Common myeloid progenitor, CD34-positive (primary cell): ENCODE results near the gene FOXP1.

Source experiments
- CTCF ChIA-PET: fragments of 350-600 bp; sonication (Branson Sonifier 250); formaldehyde crosslinking; loops from one replicate; lab custom pipeline; 2021; ENCODE audit warnings: antibody characterized with exemption; lab: Charles Lee
- POLR2A ChIA-PET: fragments of 350-600 bp; sonication (Branson Sonifier 250); formaldehyde crosslinking; loops from one replicate; lab custom pipeline; 2021; ENCODE audit warnings: antibody characterized with exemption; lab: Charles Lee
- DNase-seq, 3 donors: peaks; one replicate each; pipeline versions ENCODE4 v3.0.0 to v3.0.0-alpha.2; 2013
- H3K27ac ChIP-seq, 2 experiments: 1 replicate in 1 of 2; 2 replicates in 1 of 2; pipeline ENCODE4 v1.7.0; 2013; ENCODE audit warnings: inconsistent platforms in 2 of 2, low read length in 2 of 2, mild to moderate bottlenecking in 2 of 2, low read depth in 1 of 2, moderate library complexity in 1 of 2; ENCODE audit not compliant: severe bottlenecking in 2 of 2, insufficient read depth in 1 of 2, poor library complexity in 1 of 2
- H3K27me3 ChIP-seq, 5 experiments: replicated peaks in 2 of 5; 1 replicate in 3 of 5; 2 replicates in 2 of 5; pipeline versions ENCODE4 v1.6.1 to v1.7.0; 2013; ENCODE audit warnings: low read length in 4 of 5, mild to moderate bottlenecking in 2 of 5, moderate library complexity in 2 of 5, inconsistent platforms in 1 of 5; ENCODE audit not compliant: insufficient read depth in 5 of 5, control insufficient read depth in 4 of 5
- H3K36me3 ChIP-seq, 4 experiments: 1 replicate in 2 of 4; 2 replicates in 2 of 4; pipeline versions ENCODE4 v1.6.1 to v1.7.0; 2013; ENCODE audit warnings: low read length in 3 of 4, control low read depth in 1 of 4, mild to moderate bottlenecking in 1 of 4; ENCODE audit not compliant: control insufficient read depth in 4 of 4, insufficient read depth in 4 of 4
- H3K4me1 ChIP-seq, 4 experiments: 1 replicate in 3 of 4; 2 replicates in 1 of 4; pipeline versions ENCODE4 v1.6.1 to v1.7.1; 2013; ENCODE audit warnings: low read length in 3 of 4, mild to moderate bottlenecking in 3 of 4, control low read depth in 1 of 4, inconsistent platforms in 1 of 4, moderate library complexity in 1 of 4; ENCODE audit not compliant: control insufficient read depth in 4 of 4, insufficient read depth in 4 of 4; ENCODE audit errors: control extremely low read depth in 1 of 4
- H3K4me3 ChIP-seq, 7 experiments: 1 replicate in 4 of 7; 2 replicates in 3 of 7; pipeline versions ENCODE4 v1.5.1 to v1.7.0; 2013; ENCODE audit warnings: mild to moderate bottlenecking in 7 of 7, low read length in 6 of 7, moderate library complexity in 6 of 7, inconsistent platforms in 2 of 7, low read depth in 2 of 7, control low read depth in 1 of 7; ENCODE audit not compliant: insufficient read depth in 4 of 7, control insufficient read depth in 1 of 7; ENCODE audit errors: extremely low read depth in 1 of 7
- H3K9me3 ChIP-seq, 5 experiments: 1 replicate in 4 of 5; 2 replicates in 1 of 5; pipeline versions ENCODE4 v1.6.1 to v1.7.1; 2013; ENCODE audit warnings: low read length in 4 of 5, mild to moderate bottlenecking in 2 of 5, inconsistent platforms in 1 of 5, low read depth in 1 of 5, moderate library complexity in 1 of 5; ENCODE audit not compliant: control insufficient read depth in 4 of 5, insufficient read depth in 2 of 5; ENCODE audit errors: control extremely low read depth in 1 of 5
- WGBS: methylation state at CpG from one replicate; pipeline ENCODE4 v1.1.5; 2013; ENCODE audit not compliant: insufficient coverage; 5-methylcytosine and 5-hydroxymethylcytosine counted together

Gene FOXP1

DNA sequence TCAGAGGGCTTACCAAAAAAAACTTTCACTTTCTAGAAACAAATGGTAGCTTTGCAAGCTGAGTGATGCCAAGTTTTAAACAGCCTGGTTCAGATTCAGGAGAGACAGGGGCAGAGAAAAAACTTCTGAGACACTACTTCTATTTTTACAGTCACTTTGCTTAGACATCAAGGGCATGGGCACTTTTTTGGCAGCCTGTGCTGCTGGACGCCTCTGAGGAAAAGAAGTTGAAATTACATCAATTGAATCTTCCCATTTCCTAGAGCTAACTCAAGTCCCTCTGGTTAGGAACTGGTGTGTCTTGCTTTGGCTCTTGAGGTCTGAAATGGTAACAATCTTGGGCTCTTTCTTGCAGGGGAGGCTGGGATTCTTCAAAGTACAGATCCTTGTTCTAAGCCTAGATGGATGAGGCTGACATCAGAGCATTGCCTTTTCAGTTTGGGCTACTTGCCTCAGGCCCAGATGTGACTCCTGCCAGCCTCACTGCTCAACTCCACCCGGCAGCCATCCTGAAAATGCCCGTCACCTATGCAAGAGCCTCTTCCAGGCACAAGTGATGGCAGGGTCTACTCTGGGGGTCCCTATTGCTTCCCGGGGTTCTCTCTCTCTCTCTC is 357.5 kb downstream of the FOXP1 start:
- Histone ChIP-seq H3K27ac (peak overlapping the region in 1 of 2 experiments; percentile 76), H3K4me1 (peaks cover 5 to 44% (median 32%) of the 10 kb centered on the region in 4 experiments), H3K36me3 (peaks cover 0 to 5% (median 2%) of the 10 kb centered on the region in 4 experiments), H3K9me3 (peaks cover 0 to under 1% (median 0%) of the 10 kb centered on the region in 5 experiments), H3K27me3 (no peaks in the 10 kb centered on the region), H3K4me3 (peak overlapping the region in 3 of 7 experiments; percentile 19 to 54 (median 54))
- POLR2A ChIA-PET = interaction anchor here (0.9 to 1.1 kb wide), 2 partner anchors 18 kb away, joined by 4 to 5 read pairs; no protein-coding TSS in a partner anchor
- WGBS = 82% methylated on average over 2 of the region's 4 CpGs
- no peak for DNase-seq
- CTCF ChIA-PET = interaction anchor here (0.9 to 1.6 kb wide), 3 partner anchors 10 to 15 kb away, joined by 4 read pairs; no protein-coding TSS in a partner anchor

DNA sequence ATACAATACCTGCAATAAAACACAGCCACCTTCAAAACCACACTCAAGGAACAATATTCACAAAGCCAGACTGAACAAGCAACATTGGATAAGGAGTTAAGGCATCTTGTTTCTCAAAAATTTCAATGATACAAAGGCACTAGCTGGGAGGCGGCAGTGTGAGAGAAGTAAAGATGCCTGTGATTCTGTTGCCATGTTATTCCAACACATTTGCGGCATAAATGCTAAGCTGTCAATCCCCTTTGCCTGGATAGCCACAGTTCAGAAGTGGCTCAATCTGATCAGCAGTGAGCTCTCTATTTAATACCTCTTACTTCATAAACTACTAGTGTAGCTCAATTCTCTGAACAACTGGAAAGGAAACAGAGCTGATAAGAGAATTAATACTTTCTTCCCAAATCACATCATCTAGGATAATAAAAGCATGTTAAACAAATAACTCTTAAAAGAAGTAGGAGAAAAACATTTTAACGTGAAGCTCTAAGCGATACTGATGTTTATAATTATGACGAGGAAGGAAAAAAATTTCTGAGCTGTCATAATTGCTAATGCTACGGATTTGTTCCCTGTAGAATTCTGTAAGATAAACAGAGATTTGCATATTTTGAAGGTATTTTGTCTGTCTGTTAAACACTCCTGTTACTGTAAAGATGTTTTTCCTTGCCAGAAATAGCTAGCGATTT is 358.4 kb downstream of the FOXP1 start:
- H3K4me3 ChIP-seq = no peak overlapping the region
- POLR2A ChIA-PET = interaction anchor here (0.9 kb wide), 1 partner anchor 17 kb away, joined by 5 read pairs; no protein-coding TSS in a partner anchor
- 90% methylated on average over 3 of the region's 7 CpGs for WGBS
- no peak overlapping the region for H3K27ac ChIP-seq
- H3K9me3 ChIP-seq = peaks cover 0 to 4% (median 0%) of the 10 kb centered on the region in 5 experiments
- peaks cover 0 to 7% (median 2%) of the 10 kb centered on the region in 4 experiments for H3K36me3 ChIP-seq
- peaks cover 5 to 37% (median 32%) of the 10 kb centered on the region in 4 experiments for H3K4me1 ChIP-seq
- no peak for DNase-seq
- no peaks in the 10 kb centered on the region for H3K27me3 ChIP-seq
- CTCF ChIA-PET = interaction anchor here (0.9 to 1.2 kb wide), 6 partner anchors 10 to 61 kb away, joined by 3 to 6 read pairs (median 4); no protein-coding TSS in a partner anchor

DNA sequence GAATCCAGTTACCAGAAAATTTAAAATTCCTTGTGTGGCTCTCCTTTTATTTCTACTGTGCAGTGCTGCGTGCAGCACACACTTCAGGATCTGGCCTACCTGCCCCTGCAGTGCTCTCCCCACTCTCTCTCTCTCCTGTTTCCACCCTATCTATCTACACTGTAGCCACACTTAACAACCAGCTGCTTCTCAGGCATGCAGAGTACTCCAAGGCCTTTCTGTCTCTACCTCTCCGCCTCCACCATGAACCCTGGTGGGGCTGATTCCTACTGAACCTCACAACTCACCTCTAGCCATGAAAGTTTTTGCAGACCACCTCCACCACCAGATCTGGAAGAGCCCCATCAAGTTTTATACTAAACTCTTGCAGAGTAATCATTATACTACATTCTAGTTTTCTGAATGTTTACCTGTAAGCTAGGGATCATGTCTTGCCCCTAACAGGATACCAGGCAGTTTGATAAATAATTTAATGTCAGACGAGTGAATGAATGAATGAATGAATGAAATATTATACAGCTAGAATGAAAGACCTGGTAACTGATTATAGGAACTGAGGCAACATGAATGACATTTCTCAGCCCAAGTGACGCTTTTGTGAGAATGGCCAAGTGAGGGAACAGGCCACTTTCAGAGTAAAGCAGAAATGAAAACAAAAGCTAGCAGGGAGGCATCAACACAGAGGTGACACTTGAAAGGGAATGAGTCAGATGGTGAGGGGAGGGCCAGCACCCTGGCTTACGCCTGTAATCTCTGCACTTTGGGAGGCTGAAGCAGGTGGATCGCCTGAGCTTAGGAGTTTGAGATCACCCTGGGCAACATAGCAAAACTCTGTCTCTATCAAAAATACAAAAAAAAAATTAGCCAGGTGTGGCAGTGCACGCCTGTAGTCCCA is 363.5 kb downstream of the FOXP1 start:
- Histone ChIP-seq H3K9me3 (peaks cover 0 to 4% (median 0%) of the 10 kb centered on the region in 5 experiments), H3K27ac (no peak overlapping the region), H3K27me3 (no peaks in the 10 kb centered on the region), H3K4me1 (peaks cover 0 to 1% (median 0%) of the 10 kb centered on the region in 4 experiments), H3K36me3 (peaks cover 4 to 10% (median 6%) of the 10 kb centered on the region in 4 experiments), H3K4me3 (no peak overlapping the region)
- ChIA-PET CTCF (interaction anchor here (0.9 to 1.3 kb wide), 3 partner anchors 10 to 12 kb away, joined by 3 to 4 read pairs (median 3); no protein-coding TSS in a partner anchor), POLR2A (no interaction called here)
- 100% methylated on average over 5 of the region's 7 CpGs for WGBS
- no peak for DNase-seq

DNA sequence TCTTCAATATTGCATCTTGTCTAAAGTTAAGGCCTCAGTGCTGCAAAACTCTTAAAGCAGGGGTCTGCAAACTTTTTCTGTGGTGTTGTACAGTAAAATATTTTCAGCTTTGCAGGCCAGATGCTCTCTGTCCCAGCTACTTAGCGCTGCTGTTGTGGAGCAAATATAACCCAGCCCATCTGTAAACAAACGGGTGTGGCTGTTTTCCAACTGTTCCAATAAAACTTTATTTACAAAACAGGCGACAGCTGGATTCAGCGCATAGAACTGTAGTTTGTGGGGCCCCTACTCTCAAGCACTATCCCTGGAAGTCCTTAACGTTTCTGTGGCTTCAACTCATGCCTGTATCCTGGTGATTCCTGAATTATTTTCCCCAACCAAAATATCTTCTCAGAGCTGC is 365.0 kb downstream of the FOXP1 start:
- ChIA-PET POLR2A (no interaction called here), CTCF (interaction anchor here (1.5 kb wide), 1 partner anchor 9 kb away, joined by 5 read pairs; no protein-coding TSS in a partner anchor)
- Histone ChIP-seq H3K27ac (no peak overlapping the region), H3K4me3 (no peak overlapping the region), H3K4me1 (no peaks in the 10 kb centered on the region), H3K9me3 (peaks cover 0 to 4% (median 0%) of the 10 kb centered on the region in 5 experiments), H3K36me3 (peaks cover 4 to 12% (median 11%) of the 10 kb centered on the region in 4 experiments), H3K27me3 (no peaks in the 10 kb centered on the region)
- 98% methylated on average over 5 of the region's 5 CpGs for WGBS
- DNase-seq = no peak

DNA sequence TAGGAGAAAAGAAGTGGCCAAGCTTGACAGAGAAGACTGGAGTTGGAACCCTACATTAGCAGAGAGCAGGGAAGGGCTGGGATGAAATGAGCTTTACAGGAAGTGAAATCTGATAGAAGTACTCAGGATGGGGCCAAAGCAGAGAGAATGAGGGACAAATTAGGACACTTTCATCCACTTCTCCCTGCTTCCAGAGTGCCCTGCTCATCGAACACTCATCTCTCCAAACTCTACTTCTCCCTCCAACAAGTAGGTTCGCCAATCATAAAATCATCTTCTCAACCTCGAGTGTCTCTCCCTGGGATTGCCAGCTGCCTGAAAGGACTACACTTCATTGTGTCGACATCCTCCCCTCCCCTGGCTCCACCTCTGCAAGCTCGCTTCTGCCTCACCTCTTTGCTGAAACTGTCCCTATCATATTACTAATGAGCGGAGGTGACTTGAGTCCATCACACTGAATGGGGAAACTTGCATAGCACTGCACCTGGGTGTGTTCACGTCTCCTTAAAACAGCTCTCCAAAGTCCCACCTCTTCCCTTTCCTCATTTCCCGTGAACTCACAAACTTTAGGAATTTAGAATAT is 365.8 kb downstream of the FOXP1 start:
- Histone ChIP-seq H3K4me1 (no peaks in the 10 kb centered on the region), H3K9me3 (peaks cover 0 to 4% (median 0%) of the 10 kb centered on the region in 5 experiments), H3K4me3 (no peak overlapping the region), H3K27ac (no peak overlapping the region), H3K36me3 (peaks cover 4 to 12% (median 11%) of the 10 kb centered on the region in 4 experiments), H3K27me3 (no peaks in the 10 kb centered on the region)
- POLR2A ChIA-PET = no interaction called here
- whole genome bisulfite sequencing = 100% methylated on average over 4 of the region's 8 CpGs
- CTCF ChIA-PET = interaction anchor here (0.6 to 1.5 kb wide), 2 partner anchors 8 to 48 kb away, joined by 3 to 5 read pairs; no protein-coding TSS in a partner anchor
- no peak for DNase-seq

DNA sequence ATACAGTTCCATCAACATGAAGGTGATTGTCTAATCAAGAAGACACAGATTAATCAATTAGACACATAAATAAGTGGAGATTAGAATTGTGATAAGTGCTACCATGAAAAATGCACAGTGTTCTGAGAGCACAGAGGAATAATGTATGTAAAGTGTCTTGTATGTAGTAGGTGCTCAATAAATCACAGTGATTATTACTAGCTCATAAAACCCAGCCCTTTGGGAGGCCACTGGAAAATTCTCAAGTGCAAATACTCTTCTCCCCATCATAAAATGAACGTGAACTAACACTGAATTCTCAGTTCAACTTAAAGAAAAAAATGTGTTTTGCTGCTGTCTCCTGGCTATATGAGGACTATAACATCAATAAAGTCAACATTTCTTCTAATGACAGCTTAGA is 368.2 kb downstream of the FOXP1 start:
- Histone ChIP-seq H3K27me3 (no peaks in the 10 kb centered on the region), H3K9me3 (no peaks in the 10 kb centered on the region), H3K27ac (no peak overlapping the region), H3K36me3 (peaks cover 4 to 12% (median 6%) of the 10 kb centered on the region in 4 experiments), H3K4me3 (no peak overlapping the region), H3K4me1 (peaks cover 0 to 4% (median 0%) of the 10 kb centered on the region in 4 experiments)
- POLR2A ChIA-PET = no interaction called here
- CTCF ChIA-PET = interaction anchor here (1.0 to 1.3 kb wide), 3 partner anchors 10 to 92 kb away, joined by 3 to 4 read pairs (median 3); no protein-coding TSS in a partner anchor
- DNase-seq = no peak
- WGBS = no CpG with 5 or more reads among the region's 1 CpG
